Sigmoid colon (tissue), 4 donors: ENCODE results near the gene NEK11.
A peak's percentile ranks its signal among the peaks of the same experiment; 100 is the strongest.

Experiments used
- CTCF ChIP-seq, 4 experiments: fragments of 450-650 bp in 3 of 4; fragments of 200-600 bp in 1 of 4; IDR thresholded peaks; one replicate each; pipeline ENCODE4 v1.5.1; 2016 to 2019; ENCODE audit warnings: antibody characterized with exemption in 4 of 4, mild to moderate bottlenecking in 3 of 4, moderate library complexity in 2 of 4
- POLR2A ChIP-seq, 2 donors: fragments of 450-650 bp; IDR thresholded peaks; one replicate each; pipeline ENCODE4 v1.6.1; 2016; ENCODE audit warnings: antibody characterized with exemption in 2 of 2, mild to moderate bottlenecking in 2 of 2, moderate library complexity in 2 of 2
- POLR2AphosphoS5 ChIP-seq, 4 donors: sonication (generic); formaldehyde crosslinking; IDR thresholded peaks; one replicate each; pipeline ENCODE4 v1.6.1; 2017; ENCODE audit warnings: antibody characterized with exemption in 4 of 4

GRCh38 chr3:131361464-131362421 is 335.1 kb downstream of the NEK11 start:
- TF ChIP-seq POLR2AphosphoS5 (IDR thresholded peaks at IDR 0.05) = peak in 3 of 4 donors; percentile 10 to 36 (median 27)
- peak; percentile 13 to 66 for TF ChIP-seq POLR2A (IDR thresholded peaks at IDR 0.05)
- no peak for TF ChIP-seq CTCF (IDR thresholded peaks at IDR 0.05)
